NT2/D1 (cell line): ENCODE measurements around the gene CHMP4A.

Experiments
- DNase-seq: peaks from one replicate; pipeline ENCODE4 v3.0.0-alpha.2; 2011; ENCODE audit warnings: low read depth, low spot score
- H3K27me3 ChIP-seq: 2 replicates; pipeline ENCODE4 v1.6.0; 2011; ENCODE audit warnings: mild to moderate bottlenecking; ENCODE audit not compliant: insufficient read length, insufficient read depth
- H3K36me3 ChIP-seq: 2 replicates; pipeline ENCODE4 v1.6.1; 2011; ENCODE audit warnings: mild to moderate bottlenecking, low read length, mixed read lengths; ENCODE audit not compliant: insufficient read depth, insufficient read length
- H3K4me1 ChIP-seq: 2 replicates; pipeline ENCODE4 v1.5.1; 2011; ENCODE audit not compliant: insufficient read depth, insufficient read length
- H3K4me3 ChIP-seq: 2 replicates; pipeline ENCODE4 v1.5.1; 2011; ENCODE audit warnings: low read depth; ENCODE audit not compliant: insufficient read length
- H3K9ac ChIP-seq: 2 replicates; pipeline ENCODE4 v1.6.0; 2011; ENCODE audit warnings: low read depth; ENCODE audit not compliant: insufficient read length
- H3K9me3 ChIP-seq: 2 replicates; pipeline ENCODE4 v1.5.1; 2011; ENCODE audit warnings: mild to moderate bottlenecking, low read length; ENCODE audit not compliant: insufficient read depth
- SUZ12 ChIP-seq: IDR thresholded peaks from 2 replicates; pipeline ENCODE4 v1.6.1; 2011; ENCODE audit not compliant: insufficient read length, insufficient read depth; ENCODE audit errors: extremely low read depth
- YY1 ChIP-seq: IDR thresholded peaks from 2 replicates; pipeline ENCODE4 v1.6.1; 2011; ENCODE audit not compliant: insufficient read length, insufficient read depth
- ZNF274 ChIP-seq: IDR thresholded peaks from 2 replicates; pipeline ENCODE4 v1.6.1; 2011; ENCODE audit warnings: mild to moderate bottlenecking, low read depth, low read length

CHMP4A gene

DNA sequence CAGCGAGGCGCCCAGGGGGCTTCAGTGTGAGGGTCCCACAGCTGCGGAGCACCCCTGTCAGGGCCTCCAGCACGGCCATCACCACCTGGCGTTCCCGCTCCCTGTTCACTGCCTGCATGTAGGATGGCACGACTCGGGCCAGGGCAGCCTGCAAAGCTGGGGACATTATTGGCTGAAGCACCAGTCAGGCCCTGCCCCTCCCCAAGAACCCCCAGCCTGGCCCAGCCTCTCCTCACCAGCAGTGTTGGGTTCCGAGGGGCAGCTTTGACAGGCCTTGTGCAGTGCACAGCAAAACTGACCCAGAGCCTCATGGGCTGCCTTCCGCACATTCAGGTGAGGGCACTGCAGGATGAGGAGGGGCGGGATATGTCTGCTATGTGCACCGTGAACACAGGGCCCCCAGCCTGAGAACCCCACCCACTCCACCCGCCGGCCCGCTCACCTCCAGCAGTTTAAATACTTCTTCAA, 30.2 kb downstream of the CHMP4A start:
- Histone ChIP-seq H3K9me3 (no peaks in the 10 kb centered on the region), H3K36me3 (peaks cover 97% of the 10 kb centered on the region), H3K9ac (no peak overlapping the region), H3K4me3 (no peak overlapping the region), H3K27me3 (no peaks in the 10 kb centered on the region), H3K4me1 (no peaks in the 10 kb centered on the region)
- DNase-seq = no peak
- TF ChIP-seq SUZ12 (no peak), ZNF274 (no peak), YY1 (no peak)

- TF ChIP-seq ZNF274 (no peak), SUZ12 (no peak), YY1 (no peak)
- Histone ChIP-seq H3K4me3 (no peak overlapping the region), H3K9me3 (no peaks in the 10 kb centered on the region), H3K9ac (no peak overlapping the region), H3K36me3 (peaks cover 96% of the 10 kb centered on the region), H3K27me3 (no peaks in the 10 kb centered on the region), H3K4me1 (no peaks in the 10 kb centered on the region)
- no peak for DNase-seq
Measured at GRCh38 chr14:24182110-24182882, 31.0 kb downstream of the CHMP4A start.

DNA sequence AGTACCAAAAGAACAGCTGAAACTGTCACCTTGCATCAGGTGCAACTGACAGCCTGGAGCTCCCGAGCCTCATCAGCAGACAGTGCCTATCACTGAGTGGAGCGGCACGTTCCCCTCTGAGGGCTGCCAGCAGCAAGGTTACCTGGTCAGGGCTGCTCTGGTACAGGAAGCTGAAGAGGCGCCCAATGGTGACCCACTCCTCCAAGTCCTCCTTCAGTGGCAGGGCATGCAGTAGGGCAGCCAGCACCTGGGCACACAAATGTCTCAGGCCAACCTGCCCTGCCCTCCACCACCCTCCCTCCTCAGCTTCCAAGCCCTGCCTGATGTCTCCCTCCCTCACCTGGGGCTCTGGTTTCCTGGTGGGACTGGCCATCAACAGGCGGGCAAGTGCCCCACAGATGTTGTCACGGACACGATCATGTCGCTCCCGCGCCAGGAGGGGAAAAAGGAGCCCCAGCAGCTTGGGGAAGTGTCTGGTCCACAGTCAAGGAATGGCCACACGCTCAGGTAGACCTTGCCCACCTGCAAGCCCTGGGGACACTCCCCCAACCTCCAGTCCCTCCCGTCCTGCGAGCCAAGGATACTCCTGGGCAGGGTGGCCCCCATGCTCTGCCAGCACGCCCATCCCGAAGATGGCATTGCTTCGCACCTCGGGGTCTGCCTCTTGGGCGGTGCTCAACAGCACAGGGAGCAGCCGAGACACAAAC, 31.8 kb downstream of the CHMP4A start:
- Histone ChIP-seq H3K4me1 (no peaks in the 10 kb centered on the region), H3K4me3 (no peak overlapping the region), H3K27me3 (no peaks in the 10 kb centered on the region), H3K36me3 (peaks cover 96% of the 10 kb centered on the region), H3K9me3 (no peaks in the 10 kb centered on the region), H3K9ac (peak overlapping the region; percentile 1)
- no peak for TF ChIP-seq YY1
- no peak for DNase-seq

DNA sequence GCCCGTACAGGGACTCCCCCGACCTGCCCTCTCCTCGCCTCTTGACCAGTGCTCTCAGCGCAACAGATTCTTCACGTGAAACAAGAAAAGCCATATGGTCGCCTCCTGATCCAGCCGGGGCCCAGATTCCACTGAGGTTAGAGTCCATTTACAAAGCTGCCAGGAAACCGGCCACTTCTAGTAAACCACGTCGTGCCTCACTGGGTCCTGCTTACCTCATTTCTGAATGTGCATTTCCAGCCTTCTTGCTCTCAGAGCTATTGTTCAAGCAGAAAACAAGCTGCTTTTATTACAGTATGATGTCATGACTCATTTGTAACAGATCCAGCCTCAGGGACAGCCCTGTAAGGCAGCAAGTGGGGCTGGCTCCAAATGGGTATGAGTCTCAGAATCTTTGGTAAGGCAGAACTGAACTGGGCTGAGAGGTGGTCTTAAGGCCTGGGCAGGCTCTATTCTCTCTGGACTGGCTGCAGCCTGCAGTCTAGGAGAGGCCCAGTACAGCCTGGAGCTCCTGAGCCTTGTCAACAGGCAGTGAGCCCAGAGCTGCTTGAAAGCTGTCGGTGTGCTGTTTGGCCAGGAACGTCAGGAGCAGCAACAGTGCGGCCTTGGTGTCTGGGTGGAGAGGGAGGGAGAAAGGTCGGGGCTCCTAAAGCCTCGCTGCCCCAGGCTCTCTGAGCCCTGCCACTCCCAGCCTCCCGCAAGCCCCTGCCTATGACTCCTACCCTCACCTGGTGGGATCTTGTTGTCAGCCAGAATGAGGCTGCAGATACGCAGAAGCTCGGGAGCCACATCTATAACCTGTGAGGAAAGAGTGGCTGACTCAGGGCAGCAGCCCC, 33.1 kb downstream of the CHMP4A start:
- TF ChIP-seq ZNF274 = no peak
- no peak for TF ChIP-seq SUZ12
- TF ChIP-seq YY1 = no peak
- Histone ChIP-seq H3K36me3 (peaks cover 83% of the 10 kb centered on the region), H3K4me3 (no peak overlapping the region), H3K27me3 (no peaks in the 10 kb centered on the region), H3K9me3 (no peaks in the 10 kb centered on the region), H3K9ac (no peak overlapping the region), H3K4me1 (no peaks in the 10 kb centered on the region)
- DNase-seq = no peak

DNA sequence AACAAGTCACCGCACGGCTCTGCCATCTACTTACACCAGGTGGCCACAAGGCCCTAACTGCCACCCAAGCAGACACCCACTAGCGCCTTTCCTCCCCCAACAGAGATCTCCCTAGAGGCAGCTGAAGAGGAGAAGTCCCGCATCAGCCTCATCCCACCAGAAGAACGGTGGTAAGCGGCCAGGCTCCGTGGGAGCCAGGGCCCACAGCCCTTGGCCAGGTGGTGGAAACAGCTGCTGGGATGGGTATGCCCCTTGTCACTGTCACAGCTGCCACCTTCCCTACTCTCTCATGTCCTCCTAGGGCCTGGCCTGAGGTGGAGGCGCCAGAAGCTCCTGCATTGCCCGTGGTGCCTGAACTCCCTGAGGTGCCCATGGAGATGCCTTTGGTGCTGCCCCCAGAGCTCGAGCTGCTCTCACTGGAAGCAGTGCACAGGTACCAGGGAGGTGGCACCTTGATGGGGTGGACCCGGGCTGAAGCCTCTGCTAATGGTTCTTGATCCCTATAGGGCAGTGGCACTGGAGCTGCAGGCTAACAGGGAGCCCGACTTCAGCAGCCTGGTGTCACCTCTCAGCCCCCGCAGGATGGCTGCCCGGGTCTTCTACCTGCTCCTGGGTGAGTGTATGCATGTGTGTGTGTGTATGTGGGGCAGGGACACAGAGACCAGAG, 33.9 kb downstream of the CHMP4A start:
- Histone ChIP-seq H3K9me3 (no peaks in the 10 kb centered on the region), H3K4me3 (no peak overlapping the region), H3K27me3 (no peaks in the 10 kb centered on the region), H3K9ac (no peak overlapping the region), H3K4me1 (no peaks in the 10 kb centered on the region), H3K36me3 (peaks cover 75% of the 10 kb centered on the region)
- TF ChIP-seq YY1 = no peak
- no peak for TF ChIP-seq ZNF274
- no peak for TF ChIP-seq SUZ12
- no peak for DNase-seq

DNA sequence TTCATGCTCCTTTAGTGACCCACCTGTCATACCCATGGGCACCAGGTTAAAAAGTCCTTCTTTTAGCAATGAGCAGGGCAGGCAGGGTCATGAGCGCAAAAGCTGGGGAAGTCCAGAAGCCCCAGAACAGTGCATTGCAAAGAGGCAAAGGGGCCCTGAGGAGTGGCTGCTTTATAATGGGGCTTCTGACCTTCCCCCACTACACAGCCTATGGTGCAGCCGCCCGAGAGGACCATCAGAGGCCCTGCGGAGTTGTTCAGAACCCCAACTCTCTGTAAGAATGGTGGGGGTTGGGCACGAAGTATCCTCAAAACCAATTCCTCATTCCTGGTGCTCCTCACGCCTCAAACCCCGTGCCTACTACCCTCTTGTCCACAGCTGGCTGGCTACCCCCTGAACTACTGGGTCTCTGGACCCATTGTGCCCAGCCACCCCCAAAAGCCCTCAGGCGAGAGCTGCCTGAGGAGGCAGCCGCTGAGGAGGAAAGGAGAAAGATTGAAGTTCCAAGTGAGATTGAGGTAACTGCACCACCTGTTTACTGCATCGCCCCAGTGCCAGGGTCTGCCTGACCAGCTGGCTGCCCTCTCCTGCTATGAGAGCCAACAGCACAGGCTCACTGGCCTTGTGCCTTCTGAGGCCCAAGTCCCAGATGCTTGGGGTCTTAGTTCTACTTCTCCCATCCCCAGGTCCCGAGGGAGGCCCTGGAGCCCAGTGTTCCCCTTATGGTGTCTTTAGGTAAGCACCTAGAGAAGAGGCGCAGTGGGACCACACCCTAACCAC, 34.7 kb downstream of the CHMP4A start:
- peaks cover 67% of the 10 kb centered on the region for H3K36me3 ChIP-seq
- H3K9ac ChIP-seq = no peak overlapping the region
- H3K4me1 ChIP-seq = no peaks in the 10 kb centered on the region
- H3K27me3 ChIP-seq = no peaks in the 10 kb centered on the region
- H3K9me3 ChIP-seq = no peaks in the 10 kb centered on the region
- no peak overlapping the region for H3K4me3 ChIP-seq
- no peak for TF ChIP-seq SUZ12
- no peak for TF ChIP-seq ZNF274
- TF ChIP-seq YY1 = no peak
- no peak for DNase-seq
